ENCODE data around the gene CD84. TPM values are rescaled to one million over a fixed set of nuclear protein-coding genes. Genes with fewer than 3 reads are reported as not detected.

CD84 gene
- total RNA-seq, 2 experiments from 2014 or later: 22.2 to 23.4 TPM

DNA sequence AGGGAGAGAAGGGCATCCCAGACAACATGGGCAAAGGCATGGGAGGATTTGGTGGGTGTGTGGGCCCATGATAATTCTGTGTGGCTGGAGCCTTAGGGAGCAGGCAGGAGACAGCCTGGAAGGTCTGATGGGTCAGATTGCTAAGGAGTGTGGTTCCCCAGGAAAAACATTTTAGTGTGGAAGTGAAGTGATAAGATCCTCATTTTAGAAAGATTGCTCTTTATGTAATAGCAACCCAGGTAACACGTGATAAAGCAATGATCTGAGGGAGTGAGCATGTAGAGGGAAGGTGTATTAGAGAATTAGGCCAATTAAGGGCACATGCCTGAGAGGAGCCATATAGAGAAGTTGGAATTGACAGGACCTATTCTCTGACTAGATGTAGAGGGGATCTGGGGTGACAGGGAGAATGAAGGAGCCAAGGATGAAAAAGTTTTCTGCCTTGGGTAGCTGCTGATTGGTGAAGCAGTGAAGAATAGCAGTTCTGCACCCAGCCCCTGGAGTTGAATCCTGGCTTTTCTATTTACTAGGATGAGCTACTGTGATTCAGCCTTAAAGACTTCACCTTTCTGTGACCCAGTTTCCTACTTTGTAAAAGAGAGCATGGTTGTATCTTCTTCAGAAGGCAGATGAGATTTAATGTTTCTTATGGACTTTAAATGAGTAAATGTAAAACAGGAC lies 37.5 kb downstream of the CD84 start:
- POLR2A ChIA-PET: interaction anchor here (0.9 to 3.1 kb wide), 11 partner anchors 7 to 104 kb away, joined by 3 to 24 read pairs (median 5); partner anchors contain the start of gene SLAMF6
- peaks cover 66% of the 10 kb centered on the region for H3K4me1 ChIP-seq (ENCODE audit: insufficient read depth, low read length, poor library complexity, severe bottlenecking)
- no peak for TF ChIP-seq CTCF (conservative IDR thresholded peaks at IDR 0.05; ENCODE audit: low read length)
- TF ChIP-seq EZH2phosphoT487 (IDR thresholded peaks at IDR 0.05; ENCODE audit: borderline replicate concordance, low read depth, low read length): no peak
- no peak for DNase-seq (ENCODE audit: low spot score)
- intact Hi-C loops (cut with micrococcal nuclease; ENCODE audit: unreplicated experiment): no loop called here
- H3K27ac ChIP-seq (ENCODE audit: low read depth, low read length, poor library complexity, severe bottlenecking): peak overlapping the region; percentile 85
- BruUV-seq (replicated peaks): no TSS peak
- H3K79me2 ChIP-seq (ENCODE audit: insufficient read depth, low read depth, low read length): no peaks in the 10 kb centered on the region
- H3K9me2 ChIP-seq (ENCODE audit: insufficient read depth, low read length): no peaks in the 10 kb centered on the region
- no peak overlapping the region for H3K4me3 ChIP-seq (ENCODE audit: low read depth, low read length, poor library complexity, severe bottlenecking)
- H3K4me2 ChIP-seq (ENCODE audit: low read length): peak overlapping the region; percentile 77; the same call in 1 of the 2 replicates
- H2AFZ ChIP-seq (ENCODE audit: low read length): no peak overlapping the region
- peaks cover 17% of the 10 kb centered on the region for H3K36me3 ChIP-seq (ENCODE audit: insufficient read depth, low read length)
- no peaks in the 10 kb centered on the region for H4K20me1 ChIP-seq (ENCODE audit: insufficient read depth, low read length)
- CTCF ChIA-PET (ENCODE audit: unreplicated experiment): interaction anchor here (0.6 kb wide), 1 partner anchor 336 kb away, joined by 3 read pairs; no protein-coding TSS in a partner anchor
- H3K9me3 ChIP-seq (ENCODE audit: low read length): peaks cover 12% of the 10 kb centered on the region; the same call in 1 of the 2 replicates

GRCh38 chr1:160540859-160541233 lies 38.5 kb downstream of the CD84 start:
- DNase-seq (ENCODE audit: low spot score): no peak
- POLR2A ChIA-PET: interaction anchor here (0.7 to 3.1 kb wide), 16 partner anchors 8 to 111 kb away, joined by 3 to 24 read pairs (median 4); partner anchors contain the start of gene SLAMF6
- H3K4me2 ChIP-seq (ENCODE audit: low read length): peak overlapping the region; percentile 77
- H3K9me2 ChIP-seq (ENCODE audit: insufficient read depth, low read length): no peaks in the 10 kb centered on the region
- H3K4me1 ChIP-seq (ENCODE audit: insufficient read depth, low read length, poor library complexity, severe bottlenecking): peaks cover 59% of the 10 kb centered on the region
- H3K9me3 ChIP-seq (ENCODE audit: low read length): peaks cover 21% of the 10 kb centered on the region; the same call in 1 of the 2 replicates
- TF ChIP-seq EZH2phosphoT487 (IDR thresholded peaks at IDR 0.05; ENCODE audit: borderline replicate concordance, low read depth, low read length) (no peak), CTCF (conservative IDR thresholded peaks at IDR 0.05; ENCODE audit: low read length) (no peak)
- no peaks in the 10 kb centered on the region for H4K20me1 ChIP-seq (ENCODE audit: insufficient read depth, low read length)
- peak overlapping the region; percentile 86; the same call in 1 of the 2 replicates for H2AFZ ChIP-seq (ENCODE audit: low read length)
- peaks cover 17% of the 10 kb centered on the region for H3K36me3 ChIP-seq (ENCODE audit: insufficient read depth, low read length)
- BruUV-seq (replicated peaks): no TSS peak
- peak overlapping the region; percentile 35 for H3K4me3 ChIP-seq (ENCODE audit: low read depth, low read length, poor library complexity, severe bottlenecking)
- intact Hi-C loops (cut with micrococcal nuclease; ENCODE audit: unreplicated experiment): loop anchor here (1.0 kb wide), 1 partner anchor 19 kb away; no protein-coding TSS in a partner anchor
- CTCF ChIA-PET (ENCODE audit: unreplicated experiment): interaction anchor here (0.6 to 2.5 kb wide), 4 partner anchors 8 to 53 kb away, joined by 3 to 9 read pairs (median 4); no protein-coding TSS in a partner anchor
- no peaks in the 10 kb centered on the region for H3K79me2 ChIP-seq (ENCODE audit: insufficient read depth, low read depth, low read length)
- H3K27ac ChIP-seq (ENCODE audit: low read depth, low read length, poor library complexity, severe bottlenecking): peak overlapping the region; percentile 85

Measured in OCI-LY7 (cell line).